ENCODE data around the gene SHROOM3.

The SHROOM3 gene

DNA sequence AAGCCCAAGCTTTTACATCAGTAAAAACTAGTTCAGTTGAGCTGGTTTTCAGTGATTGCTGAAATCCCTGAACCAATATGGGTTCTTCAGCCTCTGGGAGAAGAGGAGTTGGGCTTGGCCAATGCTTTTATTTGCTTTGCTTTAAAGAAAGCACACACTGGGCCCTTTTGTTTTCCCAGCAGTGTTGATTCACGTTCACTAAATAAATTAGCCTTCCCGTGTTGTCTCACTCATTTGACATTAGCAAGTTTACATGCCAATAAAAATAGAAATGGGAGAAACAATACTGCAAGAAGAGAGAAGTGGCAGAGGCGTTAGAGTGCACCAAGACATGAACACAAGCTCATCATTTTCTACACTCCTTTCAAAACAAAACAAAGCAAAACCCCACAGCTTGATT, 136.2 kb downstream of the SHROOM3 start:
- no peak for DNase-seq

DNA sequence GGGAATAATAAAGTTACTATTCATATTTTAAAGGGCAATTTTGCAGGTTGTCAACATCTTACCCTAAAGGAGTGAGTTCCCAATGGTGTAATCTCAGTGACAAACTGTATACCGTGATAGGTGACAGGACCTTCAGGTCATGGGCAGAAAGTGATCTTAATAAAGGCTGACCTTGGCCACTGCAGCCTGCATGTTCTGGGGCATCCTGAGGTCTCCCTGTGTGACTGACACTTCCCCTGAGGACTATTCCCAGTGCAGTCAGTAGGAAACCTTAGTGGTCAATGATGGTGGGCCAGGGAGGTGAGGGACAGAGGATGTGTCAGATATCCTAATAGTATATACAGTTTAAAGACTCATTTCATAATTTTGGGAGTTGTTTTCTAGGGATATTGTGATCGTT, 137.2 kb downstream of the SHROOM3 start:
- no peak for DNase-seq

DNA sequence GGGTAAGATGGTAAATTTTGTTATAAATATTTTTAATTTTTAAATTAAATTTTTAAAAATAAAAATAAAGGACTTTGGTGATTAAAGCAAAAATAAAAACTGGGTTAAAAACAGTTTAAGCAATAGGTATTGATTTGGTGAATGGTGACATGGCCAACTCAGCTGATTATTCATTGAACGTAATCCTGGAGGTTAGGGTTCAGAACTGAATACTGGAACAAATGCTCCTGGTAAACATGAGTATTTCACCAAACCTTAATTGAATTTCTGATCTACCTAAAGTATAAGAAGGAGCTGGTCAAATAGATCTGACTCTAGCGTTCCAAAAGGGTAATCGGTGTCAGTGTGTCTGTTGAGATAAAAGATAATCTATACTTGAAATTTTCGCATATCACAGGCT, 141.8 kb downstream of the SHROOM3 start:
- no peak for DNase-seq

DNA sequence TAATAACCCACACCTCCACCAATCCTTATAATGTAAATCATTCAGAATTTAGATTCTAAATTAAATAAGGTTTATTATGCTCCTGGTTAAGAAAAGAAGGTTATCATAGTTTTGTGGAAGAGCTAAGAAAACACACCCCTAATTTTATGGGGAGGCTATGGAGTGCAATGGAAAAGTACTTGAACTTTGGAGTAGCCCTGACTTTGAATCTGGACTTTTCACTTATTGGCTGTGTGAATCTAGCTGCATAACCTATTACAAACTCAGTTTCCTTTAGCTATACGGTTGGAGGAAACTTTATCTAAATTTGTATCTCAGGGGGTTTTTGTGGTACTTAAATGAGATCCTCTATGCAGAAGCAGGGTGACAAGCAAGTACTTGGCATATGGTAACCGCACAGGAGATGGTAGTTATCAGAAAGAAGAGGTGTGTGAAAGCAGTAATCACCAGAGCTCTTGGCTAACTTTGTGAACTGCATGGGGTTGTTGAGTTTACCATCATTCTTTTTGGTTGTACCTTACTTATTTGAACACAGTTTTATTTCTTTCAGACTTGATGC, 143.1 kb downstream of the SHROOM3 start:
- DNase-seq = no peak

DNA sequence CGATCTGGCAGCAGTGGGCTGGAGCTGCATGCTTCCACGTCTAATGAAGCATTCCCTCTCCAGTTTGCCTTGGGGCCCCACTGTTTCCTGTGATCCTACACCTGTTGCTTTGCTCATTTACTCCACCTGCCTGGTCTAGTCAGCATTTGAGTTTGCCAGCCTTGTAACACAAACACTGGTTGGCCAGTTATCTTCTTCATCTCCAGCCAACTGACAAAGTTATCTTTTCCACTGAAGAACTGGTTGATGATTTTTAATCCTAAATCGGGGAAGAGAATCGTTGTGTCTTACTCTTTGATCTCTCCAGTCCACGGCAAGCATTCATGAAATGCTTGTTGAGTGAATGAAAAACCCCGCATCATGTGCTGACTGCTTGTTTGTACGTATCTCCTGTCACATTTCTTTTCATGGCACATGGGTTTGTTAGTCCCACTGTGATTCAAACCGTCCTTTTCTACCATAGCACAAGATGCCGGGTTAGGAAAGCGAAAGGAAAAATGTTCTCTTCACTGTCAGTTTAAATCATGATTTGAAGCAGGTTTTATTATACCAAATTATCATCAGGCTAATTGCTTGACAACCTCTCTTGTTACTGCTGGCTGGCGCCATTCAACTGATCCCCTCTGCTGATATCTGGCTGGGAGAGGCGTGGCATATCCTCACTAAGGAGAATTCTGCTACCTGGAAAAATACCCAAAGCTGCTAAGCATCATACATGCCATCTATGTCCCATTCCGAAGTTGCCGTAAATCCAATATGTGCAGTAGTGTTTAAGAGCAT, 144.8 kb downstream of the SHROOM3 start:
- DNase-seq = no peak

DNA sequence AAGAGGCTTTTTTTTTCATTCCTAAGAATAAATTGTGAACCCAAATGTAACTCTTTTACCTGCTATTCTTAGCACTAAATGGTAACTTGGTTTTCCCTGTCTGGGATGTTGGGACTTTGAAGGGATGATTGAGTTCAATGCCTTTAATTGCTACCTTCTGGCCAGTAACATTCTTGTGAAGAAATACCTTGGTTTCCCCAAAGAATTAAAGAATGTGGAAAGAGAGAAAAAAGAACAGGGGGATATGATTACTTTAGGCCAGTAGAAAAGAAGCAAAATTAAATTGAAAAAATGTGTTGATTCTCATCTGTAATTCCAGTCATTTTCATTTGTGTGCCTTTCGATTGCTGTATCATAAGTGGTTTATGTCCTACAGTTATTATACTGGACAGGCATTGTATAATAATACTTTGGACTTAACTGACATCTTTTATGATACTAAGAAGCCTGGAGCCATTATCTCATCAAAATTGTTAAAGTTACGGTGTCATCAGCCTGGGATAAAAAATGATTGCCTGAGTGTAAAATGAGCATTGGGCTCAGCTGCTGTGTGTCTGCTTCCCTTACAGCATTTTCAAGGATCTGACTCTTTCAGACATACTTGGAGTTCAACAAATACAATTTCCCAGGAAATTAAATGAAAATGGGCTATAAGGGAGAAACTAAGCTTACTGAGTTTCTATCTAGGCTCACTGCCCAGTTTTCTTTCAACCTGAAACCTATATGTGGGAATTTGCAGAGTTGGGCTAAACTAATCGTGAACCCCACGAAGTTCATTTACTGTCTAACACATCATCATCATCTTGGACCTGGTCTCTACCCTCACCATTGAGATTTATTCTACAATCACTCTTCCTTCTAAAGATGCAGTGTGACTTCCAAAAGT, 146.3 kb downstream of the SHROOM3 start:
- DNase-seq = no peak

DNA sequence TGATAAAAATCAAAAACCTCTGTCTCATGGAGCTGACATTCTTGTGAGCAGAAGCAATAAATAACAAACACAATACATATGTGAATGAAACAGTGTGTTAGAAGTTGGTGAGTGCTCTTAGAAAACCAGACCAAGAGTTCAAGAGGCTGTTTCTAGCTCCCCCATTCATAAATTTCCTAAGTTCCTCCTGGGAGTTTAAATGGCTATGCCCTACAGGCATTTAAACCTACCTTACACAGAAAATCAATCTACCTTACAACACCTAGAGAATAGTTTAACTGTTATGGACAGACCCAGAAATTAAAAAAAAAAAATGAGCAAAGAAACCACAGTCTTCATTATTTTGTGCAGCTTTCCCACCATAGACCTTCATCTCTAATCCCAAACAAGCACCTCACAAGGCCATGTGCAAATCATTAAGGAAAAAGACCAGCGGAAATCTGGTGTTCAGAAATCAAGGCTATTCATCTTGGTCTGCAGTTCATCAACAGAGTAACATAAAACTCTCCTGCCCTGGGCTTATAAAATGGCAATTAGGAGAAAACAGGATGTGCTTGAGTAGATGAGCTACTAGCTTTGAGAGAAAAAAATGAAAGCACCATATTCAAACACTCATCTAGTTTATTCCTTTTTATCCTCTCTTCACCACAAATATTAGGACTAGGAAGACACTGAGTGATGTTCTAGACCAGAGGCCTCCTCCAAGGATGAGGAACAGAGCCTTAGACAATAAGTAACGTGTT, 147.2 kb downstream of the SHROOM3 start:
- DNase-seq = no peak

DNA sequence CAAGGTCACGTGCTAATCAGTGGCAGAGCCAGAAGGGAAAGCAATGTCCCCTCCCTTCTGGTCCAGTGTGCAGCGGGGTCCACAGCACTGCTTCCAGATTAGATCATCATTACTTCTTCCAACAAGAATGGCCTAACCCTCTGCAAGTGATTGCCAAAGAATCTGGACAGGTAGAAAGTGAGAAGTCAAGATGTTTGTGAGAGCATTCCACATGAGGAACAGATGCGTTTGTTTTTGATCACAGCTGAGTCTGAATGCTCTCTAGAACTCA, 147.7 kb downstream of the SHROOM3 start:
- DNase-seq = no peak

DNA sequence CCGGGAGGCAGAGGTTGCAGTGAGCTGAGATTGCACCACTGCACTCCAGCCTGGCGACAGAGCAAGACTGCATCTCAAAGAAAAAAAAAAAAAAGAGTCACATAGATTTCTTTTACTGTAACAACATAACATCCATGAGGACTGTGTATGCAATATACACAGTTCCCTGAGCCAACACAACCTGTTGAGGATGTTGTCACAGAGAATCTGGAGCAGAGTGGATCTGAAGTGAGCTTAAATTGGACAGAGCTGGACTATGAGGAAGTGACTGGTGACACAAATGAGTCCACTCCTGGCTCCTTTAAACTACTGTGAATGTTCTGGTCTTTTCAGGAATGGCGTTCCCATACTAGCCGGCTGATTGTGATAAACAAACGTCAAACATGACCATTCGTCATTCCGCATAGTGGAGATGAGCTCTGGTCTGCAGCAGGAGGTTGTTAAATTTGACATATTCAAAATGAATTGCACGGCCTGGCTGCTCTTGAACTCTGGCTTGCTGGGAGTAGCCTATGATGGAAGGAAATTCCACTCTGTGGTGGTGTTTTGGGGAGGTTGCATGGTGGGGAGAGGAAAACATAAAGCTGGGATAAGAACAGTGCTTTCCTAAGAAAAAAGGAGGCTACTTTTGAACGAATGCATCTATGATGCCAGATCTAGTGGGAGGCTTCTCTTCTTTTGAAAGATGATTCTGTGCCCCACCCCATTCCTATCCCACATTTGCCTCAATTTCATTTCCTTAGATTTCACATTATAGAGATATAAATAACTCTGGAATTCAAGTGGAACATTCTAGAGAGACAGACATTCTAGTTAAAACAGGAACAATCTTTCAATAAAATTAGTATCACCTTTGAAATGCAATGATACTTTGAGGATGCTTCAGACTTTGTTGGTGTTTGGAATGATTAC, 149.5 kb downstream of the SHROOM3 start:
- DNase-seq = no peak

DNA sequence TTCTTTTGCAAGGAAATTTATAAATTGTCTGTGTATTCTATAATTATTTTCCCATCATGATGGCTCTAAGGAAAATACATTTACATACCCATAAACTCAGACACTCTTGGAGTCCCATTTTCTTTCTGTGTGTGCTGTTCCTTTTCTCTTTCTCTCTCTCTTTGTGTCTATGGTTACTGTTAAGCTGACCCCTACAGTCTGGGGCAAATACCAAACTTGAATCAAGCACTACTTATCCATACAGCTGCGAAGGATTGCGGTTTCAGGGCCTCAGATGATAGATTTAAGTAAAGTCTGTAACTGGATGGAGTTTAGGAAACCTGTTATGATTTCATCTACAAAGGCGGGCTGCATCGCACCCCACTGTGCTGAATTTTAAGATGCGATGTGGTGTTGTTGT, 150.2 kb downstream of the SHROOM3 start:
- DNase-seq = no peak

DNA sequence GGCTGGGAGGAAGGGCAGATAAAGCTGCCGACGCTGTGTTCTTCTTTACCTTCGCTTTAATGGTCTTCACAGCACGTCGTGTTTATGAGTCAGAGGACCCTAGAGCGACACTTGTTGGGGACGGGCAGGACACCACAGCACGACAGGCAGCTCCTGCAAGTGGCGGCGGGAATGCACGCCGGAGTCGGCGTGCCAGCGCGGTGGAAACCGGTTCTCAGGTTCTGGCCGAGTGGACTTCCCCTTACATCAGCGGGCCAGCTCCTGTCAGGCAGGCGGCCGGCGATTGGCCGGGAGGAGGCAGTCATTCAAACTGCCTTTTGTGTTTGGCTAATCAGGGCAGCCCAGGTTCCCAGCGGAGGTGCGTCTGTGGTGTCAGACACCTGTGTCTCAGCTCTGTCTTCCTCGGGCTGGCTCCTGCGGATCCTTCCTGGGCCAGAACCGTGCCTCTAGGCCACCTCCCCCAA, 150.9 kb downstream of the SHROOM3 start:
- no peak for DNase-seq

DNA sequence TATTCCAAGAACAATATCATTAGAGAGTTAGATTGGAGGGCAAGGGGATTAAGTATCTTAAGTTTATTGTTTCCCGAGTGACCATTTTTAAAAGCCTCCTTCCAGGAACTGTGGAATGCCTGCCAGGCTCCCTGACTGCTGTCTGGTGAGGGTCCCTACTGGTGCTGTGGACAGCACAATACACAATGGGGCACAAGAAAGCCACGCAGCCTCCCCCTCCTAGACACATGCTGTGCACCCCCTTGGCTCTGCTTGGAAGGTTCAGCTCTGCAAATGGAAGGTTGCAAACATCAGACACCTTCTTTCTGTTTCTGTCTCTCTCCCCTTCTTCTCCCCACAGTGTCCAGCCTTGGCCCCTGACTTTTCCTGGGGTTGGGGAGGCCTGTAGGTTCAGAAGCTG, 153.2 kb downstream of the SHROOM3 start:
- DNase-seq = no peak

DNA sequence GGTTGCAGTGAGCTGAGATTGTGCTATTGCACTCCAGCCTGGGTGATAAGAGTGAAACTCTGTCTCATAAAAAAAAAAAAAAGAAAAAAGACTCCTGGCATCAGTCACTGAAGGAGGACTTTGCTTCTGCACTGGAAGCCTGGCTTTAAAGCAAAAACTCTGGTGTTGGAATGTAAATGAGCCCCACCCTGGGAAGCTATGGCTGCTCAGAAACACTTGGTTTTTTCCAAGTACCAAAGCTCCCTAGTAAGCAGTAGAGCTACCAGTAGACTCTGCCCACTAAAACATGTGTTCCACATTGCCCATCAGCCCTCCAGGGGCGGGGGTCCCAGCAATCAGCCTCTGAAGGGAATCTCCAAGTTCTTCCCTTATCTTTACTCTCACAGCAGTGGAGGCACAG, 154.4 kb downstream of the SHROOM3 start:
- no peak for DNase-seq

DNA sequence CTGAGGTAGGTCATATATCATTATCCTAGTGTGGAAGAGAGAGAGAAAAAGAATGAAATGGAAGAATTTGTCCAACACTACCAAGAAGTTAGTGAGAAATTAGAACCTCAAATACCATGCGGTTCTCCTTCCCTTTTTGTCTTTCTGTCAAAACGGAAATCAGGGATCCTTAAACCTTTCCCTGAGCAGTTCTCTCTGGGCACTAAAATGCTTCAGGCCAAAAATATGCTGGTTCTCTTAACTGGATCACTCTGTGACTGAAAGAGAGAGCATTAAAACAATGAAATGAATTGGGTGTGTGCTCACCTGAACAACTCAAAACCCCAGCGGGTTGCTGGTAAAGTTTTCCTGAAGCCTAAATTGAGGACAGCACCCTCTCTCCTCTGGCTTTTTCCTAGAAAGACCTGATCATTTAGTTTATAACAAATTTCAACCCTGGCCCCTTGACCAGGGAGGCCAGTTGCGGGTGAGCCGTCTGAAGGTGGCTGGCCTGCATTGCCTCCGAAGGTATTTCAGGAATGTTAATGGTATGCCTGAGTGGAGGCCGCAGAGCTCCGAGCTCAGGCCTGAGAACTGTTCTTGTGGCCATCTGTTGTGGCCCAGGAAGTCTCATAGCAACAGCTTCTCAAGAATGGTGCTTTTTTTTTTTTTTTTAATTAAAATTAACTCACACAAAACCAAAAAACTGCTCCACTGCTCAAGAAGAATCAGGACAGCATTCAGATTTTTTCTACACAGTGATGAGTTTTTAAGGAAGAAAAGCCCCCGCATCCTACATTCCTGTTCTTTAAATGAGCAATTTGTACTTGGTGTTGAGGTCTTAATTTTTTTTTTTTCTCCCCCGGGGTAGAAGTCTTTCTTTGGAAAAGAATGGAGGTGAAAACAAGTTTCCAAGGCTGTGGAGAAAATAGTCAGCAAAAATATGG, 155.1 kb downstream of the SHROOM3 start:
- no peak for DNase-seq

DNA sequence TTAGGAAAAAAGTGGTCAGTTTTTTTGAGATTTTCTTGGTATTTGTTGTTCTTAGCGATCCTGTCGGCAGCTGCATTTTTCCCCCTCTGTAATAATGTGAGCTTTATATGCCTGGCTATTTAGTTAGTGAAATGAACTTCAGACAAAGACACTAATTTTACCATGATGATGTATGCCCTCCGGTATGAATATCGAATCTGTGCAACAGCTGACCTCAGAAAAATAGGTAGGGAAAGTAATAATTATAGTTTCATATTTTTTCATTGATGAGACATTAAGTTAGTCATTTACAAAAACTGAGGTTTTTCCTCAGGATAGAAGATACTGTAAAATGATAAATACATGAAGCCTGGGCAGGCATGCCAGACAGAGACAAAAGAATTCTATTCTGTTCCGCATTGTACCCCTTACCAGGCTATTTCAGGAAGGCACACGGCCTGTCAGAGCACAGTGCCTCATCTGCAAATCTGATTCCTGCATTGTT, 155.8 kb downstream of the SHROOM3 start:
- DNase-seq = no peak

DNA sequence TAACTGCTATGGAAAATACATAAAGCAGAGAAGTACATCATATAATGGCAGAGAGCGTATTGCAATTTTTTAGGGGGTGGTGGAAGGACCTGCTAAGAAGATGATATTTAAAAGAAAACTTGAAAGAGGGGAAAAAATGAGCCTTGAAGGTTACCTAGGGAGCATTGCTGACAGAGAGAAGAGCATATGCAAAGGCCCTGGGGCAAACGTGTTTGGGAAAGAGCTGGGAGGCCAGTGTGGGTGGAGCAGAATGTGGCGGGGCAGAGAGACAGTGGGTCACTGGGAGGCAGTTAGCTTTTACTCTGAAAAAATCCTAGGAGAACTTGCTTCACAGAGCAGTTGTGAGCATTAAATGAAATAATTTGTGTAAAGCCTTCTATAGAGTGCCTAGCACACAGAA, 157.0 kb downstream of the SHROOM3 start:
- DNase-seq = no peak

DNA sequence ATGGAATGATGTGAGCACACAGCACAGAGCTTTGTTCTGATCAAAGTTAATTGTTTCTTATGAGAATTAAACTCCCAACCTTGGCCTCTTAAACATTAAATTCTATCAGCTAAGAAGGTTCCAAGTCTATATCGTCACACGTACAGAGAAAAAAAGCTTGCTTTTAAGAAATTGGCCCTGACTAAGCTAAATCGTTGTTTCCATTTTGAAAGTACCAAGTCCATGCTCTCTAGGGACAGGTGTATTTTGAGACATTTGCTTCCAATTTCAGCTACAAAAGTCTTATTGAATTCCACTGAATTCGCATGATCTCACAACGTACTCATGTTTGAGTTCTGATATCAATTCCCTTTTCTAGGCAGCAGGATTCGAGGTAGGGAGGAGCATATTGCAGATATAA, 157.4 kb downstream of the SHROOM3 start:
- no peak for DNase-seq

DNA sequence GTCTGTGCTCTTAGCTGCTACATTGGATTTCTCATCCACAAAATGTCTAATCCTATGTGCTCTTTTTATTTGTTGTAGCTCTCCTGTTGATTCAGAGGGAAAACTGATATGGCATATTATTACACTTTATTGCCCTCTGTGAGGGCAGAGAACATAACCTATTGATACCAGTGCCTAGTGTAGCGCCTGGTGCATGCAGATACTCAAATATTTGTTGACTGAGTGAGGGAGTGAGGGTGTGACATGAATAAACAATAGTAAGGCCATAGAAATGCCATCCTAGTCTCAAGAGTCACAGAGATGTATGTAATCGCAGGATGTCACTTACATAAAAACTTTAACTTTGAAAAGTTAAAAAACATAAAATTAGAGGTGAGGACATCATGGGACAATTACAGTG, 159.1 kb downstream of the SHROOM3 start:
- no peak for DNase-seq

DNA sequence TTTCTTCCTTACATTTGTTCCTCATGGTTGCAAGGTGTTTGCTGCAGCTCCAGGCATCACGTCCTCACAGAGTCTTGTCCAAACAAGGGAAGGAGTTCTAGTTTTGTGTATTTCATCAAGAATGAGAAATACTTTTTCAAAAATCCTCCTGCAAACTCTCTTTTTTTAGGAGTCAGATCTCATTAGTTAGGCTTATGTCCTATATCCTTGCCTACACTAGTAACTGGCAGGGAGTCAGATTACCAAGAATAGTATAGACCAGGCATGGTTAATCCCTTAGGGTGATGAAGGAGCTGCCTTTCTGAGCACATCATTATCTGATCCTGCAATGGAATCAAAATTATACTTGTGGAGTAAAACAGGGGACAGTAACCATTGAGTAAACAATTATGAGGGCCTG, 160.4 kb downstream of the SHROOM3 start:
- no peak for DNase-seq

DNA sequence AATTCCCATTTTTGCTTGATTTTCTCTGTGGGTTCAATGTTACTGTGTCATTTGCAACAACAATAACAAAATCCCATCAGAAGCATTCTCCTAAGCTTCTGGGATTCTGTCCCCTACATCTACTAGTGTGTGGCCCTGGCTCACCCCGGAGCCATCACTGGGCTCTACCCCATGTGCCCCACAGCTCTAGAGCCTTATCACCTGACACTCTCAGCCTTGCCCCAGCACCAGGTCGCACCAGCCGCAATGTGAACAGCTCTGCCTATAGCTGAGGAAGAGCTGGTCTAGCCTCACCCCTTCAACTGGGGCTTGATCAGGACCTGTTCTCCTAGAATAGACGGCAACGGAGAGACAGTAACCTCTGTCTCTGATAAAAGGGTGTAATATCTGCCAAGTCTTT, 161.7 kb downstream of the SHROOM3 start:
- DNase-seq = no peak

DNA sequence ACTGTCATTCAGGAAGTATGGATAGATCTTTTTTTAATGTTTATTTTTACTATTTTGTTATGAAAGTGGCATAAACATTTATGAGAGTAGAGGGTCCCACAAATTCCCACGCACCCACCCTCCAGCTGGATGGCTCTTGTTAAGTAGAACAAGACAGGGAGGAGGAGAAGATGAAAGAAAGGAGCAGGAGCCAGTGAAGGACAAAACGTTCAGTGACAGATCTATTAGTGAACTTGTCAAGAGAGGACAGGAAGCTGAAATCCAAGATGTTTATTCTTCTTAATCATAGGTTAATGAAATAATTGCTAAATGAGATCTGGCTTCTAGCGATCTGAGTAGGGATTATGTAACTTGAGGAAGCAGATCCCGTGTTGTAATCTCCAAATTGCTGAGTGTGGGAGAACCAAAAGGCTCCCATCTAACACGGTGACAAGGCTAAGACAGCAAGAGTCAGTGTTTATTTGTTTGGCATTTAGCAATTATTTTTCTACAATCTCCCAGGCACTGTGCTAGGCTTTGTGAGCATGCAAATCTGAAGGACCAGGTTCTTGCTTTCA, 162.5 kb downstream of the SHROOM3 start:
- DNase-seq = no peak

All from effector CD4-positive, alpha-beta T cell (primary cell).